HEK293 (cell line): ENCODE results near the gene FFAR1.

ENCODE experiments used
- CTCF ChIA-PET: fragments of 350-600 bp; formaldehyde crosslinking; extraction: SDS; loops from one replicate; lab custom pipeline; 2021; ENCODE audit warnings: antibody characterized with exemption; lab: Yijun Ruan, JAX
- POLR2A ChIA-PET: fragments of 300-600 bp; formaldehyde crosslinking; extraction: SDS; loops from one replicate; lab custom pipeline; 2020; ENCODE audit warnings: antibody characterized with exemption, inconsistent platforms; lab: Yijun Ruan, JAX
- H3K27ac ChIP-seq: fragments of 200-500 bp; sonication (Bioruptor generic); 2 replicates; pipeline ENCODE4 v1.5.1; 2014; ENCODE audit warnings: low read depth, low read length, control low read depth, inconsistent platforms; ENCODE audit errors: extremely low read depth
- H3K36me3 ChIP-seq, 2 experiments: fragments of 200-500 bp in 1 of 2; sonication (Bioruptor generic) in 1 of 2; 1 replicate in 1 of 2; 2 replicates in 1 of 2; pipeline ENCODE4 v1.5.1; 2014 to 2017; ENCODE audit warnings: inconsistent platforms in 2 of 2, low read length in 2 of 2; ENCODE audit not compliant: control insufficient read depth in 2 of 2, insufficient read depth in 1 of 2
- H3K4me1 ChIP-seq: fragments of 200-500 bp; sonication (Bioruptor generic); 2 replicates; pipeline ENCODE4 v1.5.1; 2014; ENCODE audit warnings: mild to moderate bottlenecking, low read length, inconsistent platforms; ENCODE audit not compliant: control insufficient read depth, insufficient read depth
- H3K4me3 ChIP-seq: 2 replicates; pipeline ENCODE4 v1.5.1; 2011; ENCODE audit warnings: low read depth, mild to moderate bottlenecking, control low read depth, low read length, moderate library complexity
- H3K9me3 ChIP-seq: fragments of 200-500 bp; sonication (Bioruptor generic); 2 replicates; pipeline ENCODE4 v1.5.1; 2014; ENCODE audit warnings: low read depth, low read length, inconsistent platforms; ENCODE audit not compliant: control insufficient read depth, insufficient read depth
- GFI1B ChIP-seq: fragments of 450-650 bp; formaldehyde crosslinking; IDR thresholded peaks from 2 replicates; pipeline ENCODE4 v1.5.1; 2016; ENCODE audit warnings: missing biosample characterization, missing genetic modification characterization
- GLI4 ChIP-seq: fragments of 450-650 bp; formaldehyde crosslinking; IDR thresholded peaks from 2 replicates; pipeline ENCODE4 v1.5.1; 2016; ENCODE audit warnings: missing biosample characterization, missing genetic modification characterization
- GLIS2 ChIP-seq: fragments of 450-650 bp; formaldehyde crosslinking; IDR thresholded peaks from 2 replicates; pipeline ENCODE4 v1.5.1; 2016; ENCODE audit warnings: missing biosample characterization, missing genetic modification characterization
- HOXA7 ChIP-seq: sonication (generic); formaldehyde crosslinking; IDR thresholded peaks from 2 replicates; pipeline ENCODE4 v1.8.1; 2022; ENCODE audit warnings: missing genetic modification reagents, borderline replicate concordance
- HOXD13 ChIP-seq: sonication (generic); formaldehyde crosslinking; IDR thresholded peaks from 2 replicates; pipeline ENCODE4 v1.8.0; 2022; ENCODE audit warnings: missing genetic modification reagents, borderline replicate concordance
- KLF7 ChIP-seq: fragments of 450-650 bp; formaldehyde crosslinking; IDR thresholded peaks from 2 replicates; pipeline ENCODE4 v1.5.1; 2016; ENCODE audit warnings: missing biosample characterization, missing genetic modification characterization, borderline replicate concordance
- KLF8 ChIP-seq: fragments of 450-650 bp; formaldehyde crosslinking; IDR thresholded peaks from 2 replicates; pipeline ENCODE4 v1.5.1; 2016; ENCODE audit warnings: missing biosample characterization, missing genetic modification characterization
- OSR2 ChIP-seq: fragments of 450-650 bp; formaldehyde crosslinking; IDR thresholded peaks from 2 replicates; pipeline ENCODE4 v1.5.1; 2016; ENCODE audit warnings: missing biosample characterization, missing genetic modification characterization
- SCRT1 ChIP-seq: fragments of 450-650 bp; formaldehyde crosslinking; IDR thresholded peaks from 2 replicates; pipeline ENCODE4 v1.5.1; 2016; ENCODE audit warnings: missing biosample characterization, missing genetic modification characterization, borderline replicate concordance
- SP7 ChIP-seq: fragments of 450-650 bp; formaldehyde crosslinking; IDR thresholded peaks from 2 replicates; pipeline ENCODE4 v1.5.1; 2016; ENCODE audit warnings: missing biosample characterization, missing genetic modification characterization
- ZBTB7A ChIP-seq: fragments of 450-650 bp; formaldehyde crosslinking; IDR thresholded peaks from 2 replicates; pipeline ENCODE4 v1.5.1; 2016; ENCODE audit warnings: low read depth, missing biosample characterization, missing genetic modification characterization
- ZFP37 ChIP-seq: fragments of 450-650 bp; formaldehyde crosslinking; IDR thresholded peaks from 2 replicates; pipeline ENCODE4 v1.5.1; 2016; ENCODE audit warnings: missing biosample characterization, missing genetic modification characterization
- ZNF16 ChIP-seq: fragments of 450-650 bp; formaldehyde crosslinking; IDR thresholded peaks from 2 replicates; pipeline ENCODE4 v1.5.1; 2016; ENCODE audit warnings: low read depth, missing biosample characterization, missing genetic modification characterization
- ZNF23 ChIP-seq: fragments of 450-650 bp; formaldehyde crosslinking; IDR thresholded peaks from 2 replicates; pipeline ENCODE4 v1.5.1; 2016; ENCODE audit warnings: missing biosample characterization, missing genetic modification characterization, borderline replicate concordance
- ZNF266 ChIP-seq: fragments of 450-650 bp; formaldehyde crosslinking; IDR thresholded peaks from 2 replicates; pipeline ENCODE4 v1.5.1; 2016; ENCODE audit warnings: missing biosample characterization, missing genetic modification characterization, low read depth
- ZNF366 ChIP-seq: fragments of 450-650 bp; formaldehyde crosslinking; conservative IDR thresholded peaks from 2 replicates; pipeline ENCODE4 v1.5.1; 2016; ENCODE audit warnings: missing biosample characterization, missing genetic modification characterization
- ZNF473 ChIP-seq: fragments of 450-650 bp; formaldehyde crosslinking; IDR thresholded peaks from 2 replicates; pipeline ENCODE4 v1.5.1; 2017; ENCODE audit warnings: missing biosample characterization, missing genetic modification characterization
- ZNF501 ChIP-seq: fragments of 450-650 bp; formaldehyde crosslinking; IDR thresholded peaks from 2 replicates; pipeline ENCODE4 v1.5.1; 2016; ENCODE audit warnings: missing biosample characterization, missing genetic modification characterization
- ZNF548 ChIP-seq: fragments of 450-650 bp; formaldehyde crosslinking; IDR thresholded peaks from 2 replicates; pipeline ENCODE4 v1.5.1; 2016; ENCODE audit warnings: missing biosample characterization, missing genetic modification characterization
- ZNF571 ChIP-seq: fragments of 450-650 bp; formaldehyde crosslinking; IDR thresholded peaks from 2 replicates; pipeline ENCODE4 v1.5.0; 2017; ENCODE audit warnings: missing biosample characterization, missing genetic modification characterization
- ZNF596 ChIP-seq: fragments of 450-650 bp; IDR thresholded peaks from 2 replicates; pipeline ENCODE4 v1.5.0; 2018; ENCODE audit warnings: missing biosample characterization, mild to moderate bottlenecking, missing genetic modification characterization, moderate library complexity
- ZNF600 ChIP-seq: fragments of 450-650 bp; formaldehyde crosslinking; IDR thresholded peaks from 2 replicates; pipeline ENCODE4 v1.5.1; 2016; ENCODE audit warnings: missing biosample characterization, missing genetic modification characterization
- ZNF623 ChIP-seq: fragments of 450-650 bp; formaldehyde crosslinking; IDR thresholded peaks from 2 replicates; pipeline ENCODE4 v1.5.1; 2016; ENCODE audit warnings: missing biosample characterization, missing genetic modification characterization
- TF ChIP-seq, protein P1 (sequence below): fragments of 450-650 bp; formaldehyde crosslinking; IDR thresholded peaks from 2 replicates; pipeline ENCODE4 v1.5.1; 2016; ENCODE audit warnings: missing biosample characterization, missing genetic modification characterization
- TF ChIP-seq, protein P2 (sequence below): fragments of 450-650 bp; formaldehyde crosslinking; IDR thresholded peaks from 2 replicates; pipeline ENCODE4 v1.5.1; 2016; ENCODE audit warnings: missing biosample characterization, missing genetic modification characterization
- TF ChIP-seq, protein P3 (sequence below): fragments of 450-650 bp; formaldehyde crosslinking; conservative IDR thresholded peaks from 2 replicates; pipeline ENCODE4 v1.5.1; 2016; ENCODE audit warnings: low read depth, missing biosample characterization, missing genetic modification characterization

FFAR1 gene, protein sequence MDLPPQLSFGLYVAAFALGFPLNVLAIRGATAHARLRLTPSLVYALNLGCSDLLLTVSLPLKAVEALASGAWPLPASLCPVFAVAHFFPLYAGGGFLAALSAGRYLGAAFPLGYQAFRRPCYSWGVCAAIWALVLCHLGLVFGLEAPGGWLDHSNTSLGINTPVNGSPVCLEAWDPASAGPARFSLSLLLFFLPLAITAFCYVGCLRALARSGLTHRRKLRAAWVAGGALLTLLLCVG (N-terminal part only)

DNA sequence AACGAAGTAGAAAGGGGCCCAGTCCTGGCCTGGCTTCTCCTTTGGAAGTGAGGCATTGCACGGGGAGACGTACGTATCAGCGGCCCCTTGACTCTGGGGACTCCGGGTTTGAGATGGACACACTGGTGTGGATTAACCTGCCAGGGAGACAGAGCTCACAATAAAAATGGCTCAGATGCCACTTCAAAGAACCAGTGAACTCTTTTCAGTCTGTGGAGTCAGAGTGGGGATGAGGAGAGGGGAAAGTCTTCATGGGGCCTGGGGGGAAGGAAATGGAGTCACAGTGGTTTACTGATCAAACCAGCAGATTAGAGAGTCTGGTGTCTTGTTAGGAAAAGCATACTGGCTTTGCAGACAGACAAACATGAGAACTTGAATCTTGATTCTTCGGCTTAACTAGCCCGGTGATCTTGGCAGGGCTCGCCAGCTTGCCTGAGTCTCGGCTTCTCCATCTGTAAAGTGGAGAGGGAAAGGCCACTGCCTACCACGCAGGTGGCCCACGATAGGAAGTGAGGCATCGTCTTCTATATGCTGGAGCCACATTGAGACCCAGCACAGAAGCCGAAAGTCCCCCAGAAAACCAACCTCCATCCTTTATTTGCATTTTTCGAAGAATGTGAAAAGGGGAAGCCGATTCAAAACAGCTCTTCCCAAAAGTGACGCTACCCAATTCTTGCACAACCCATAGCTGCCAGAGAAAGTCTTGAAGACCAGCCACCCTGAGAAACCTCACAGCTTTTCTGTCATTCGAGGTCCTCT is at the start of gene FFAR1:
Gene FFAR1 (plus strand): TSS at position 732 of the 759 bp plus-strand sequence. CDS start 3,650 bp downstream, outside the sequence.
- POLR2A ChIA-PET: no interaction called here
- no peak within 1 kb of the TSS for H3K27ac ChIP-seq
- no peak within 1 kb of the TSS for H3K4me3 ChIP-seq
- no peaks in the 10 kb centered on the region for H3K36me3 ChIP-seq
- TF ChIP-seq ZNF23: no peak
- no peaks in the 10 kb centered on the region for H3K4me1 ChIP-seq
- no peaks in the 10 kb centered on the region for H3K9me3 ChIP-seq
- CTCF ChIA-PET: interaction anchor here (1.2 to 3.5 kb wide), 3 partner anchors 147 to 245 kb away, joined by 4 to 19 read pairs (median 8); no protein-coding TSS in a partner anchor

DNA sequence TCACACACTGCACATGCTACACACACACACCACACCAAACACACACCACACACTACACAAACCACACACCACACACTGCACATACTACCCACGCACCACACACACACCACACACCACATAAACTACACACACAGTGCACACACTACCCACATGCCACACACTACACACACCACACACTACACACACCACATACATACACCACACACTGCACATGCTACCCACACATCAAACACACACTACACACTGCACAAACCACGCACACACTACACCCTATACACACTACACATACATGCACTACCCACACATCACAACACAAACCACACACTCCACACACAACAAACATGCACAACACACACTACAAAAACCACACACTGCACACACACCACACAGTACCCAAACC is 49.8 kb upstream of the FFAR1 start:
- no peaks in the 10 kb centered on the region for H3K9me3 ChIP-seq
- ChIA-PET CTCF (no interaction called here), POLR2A (no interaction called here)
- H3K4me3 ChIP-seq: no peak overlapping the region
- no peaks in the 10 kb centered on the region; a peak in 1 of 3 replicates for H3K36me3 ChIP-seq
- H3K4me1 ChIP-seq: no peaks in the 10 kb centered on the region
- H3K27ac ChIP-seq: no peak overlapping the region
- peak; percentile 17; the same call in 1 of the 2 replicates for TF ChIP-seq ZBTB7A (tag by site-specific recombination)
- TF ChIP-seq ZNF266 (tag by site-specific recombination): no peak
- TF ChIP-seq SP7 (tag by site-specific recombination): no peak
- TF ChIP-seq SCRT1: no peak; the same call in 1 of the 2 replicates
- TF ChIP-seq ZFP37 (tag by site-specific recombination): no peak
- no peak for TF ChIP-seq GLIS2 (tag by site-specific recombination)
- TF ChIP-seq ZNF501 (tag by site-specific recombination): no peak
- peak; percentile 17; the same call in 1 of the 2 replicates for TF ChIP-seq KLF7
- TF ChIP-seq, protein P1, sequence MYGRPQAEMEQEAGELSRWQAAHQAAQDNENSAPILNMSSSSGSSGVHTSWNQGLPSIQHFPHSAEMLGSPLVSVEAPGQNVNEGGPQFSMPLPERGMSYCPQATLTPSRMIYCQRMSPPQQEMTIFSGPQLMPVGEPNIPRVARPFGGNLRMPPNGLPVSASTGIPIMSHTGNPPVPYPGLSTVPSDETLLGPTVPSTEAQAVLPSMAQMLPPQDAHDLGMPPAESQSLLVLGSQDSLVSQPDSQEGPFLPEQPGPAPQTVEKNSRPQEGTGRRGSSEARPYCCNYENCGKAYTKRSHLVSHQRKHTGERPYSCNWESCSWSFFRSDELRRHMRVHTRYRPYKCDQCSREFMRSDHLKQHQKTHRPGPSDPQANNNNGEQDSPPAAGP (tag by site-specific recombination): no peak
- TF ChIP-seq KLF8: no peak
- TF ChIP-seq, protein P2, sequence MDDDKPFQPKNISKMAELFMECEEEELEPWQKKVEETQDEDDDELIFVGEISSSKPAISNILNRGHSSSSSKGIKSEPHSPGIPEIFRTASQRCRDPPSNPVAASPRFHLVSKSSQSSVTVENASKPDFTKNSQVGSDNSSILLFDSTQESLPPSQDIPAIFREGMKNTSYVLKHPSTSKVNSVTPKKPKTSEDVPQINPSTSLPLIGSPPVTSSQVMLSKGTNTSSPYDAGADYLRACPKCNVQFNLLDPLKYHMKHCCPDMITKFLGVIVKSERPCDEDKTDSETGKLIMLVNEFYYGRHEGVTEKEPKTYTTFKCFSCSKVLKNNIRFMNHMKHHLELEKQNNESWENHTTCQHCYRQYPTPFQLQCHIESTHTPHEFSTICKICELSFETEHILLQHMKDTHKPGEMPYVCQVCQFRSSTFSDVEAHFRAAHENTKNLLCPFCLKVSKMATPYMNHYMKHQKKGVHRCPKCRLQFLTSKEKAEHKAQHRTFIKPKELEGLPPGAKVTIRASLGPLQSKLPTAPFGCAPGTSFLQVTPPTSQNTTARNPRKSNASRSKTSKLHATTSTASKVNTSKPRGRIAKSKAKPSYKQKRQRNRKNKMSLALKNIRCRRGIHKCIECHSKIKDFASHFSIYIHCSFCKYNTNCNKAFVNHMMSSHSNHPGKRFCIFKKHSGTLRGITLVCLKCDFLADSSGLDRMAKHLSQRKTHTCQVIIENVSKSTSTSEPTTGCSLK (tag by site-specific recombination): 0 out of 2 replicates have a peak, but pooled peaks have one; percentile 10
- no peak for TF ChIP-seq HOXA7 (CRISPR knock-in tag)
- TF ChIP-seq, protein P3, sequence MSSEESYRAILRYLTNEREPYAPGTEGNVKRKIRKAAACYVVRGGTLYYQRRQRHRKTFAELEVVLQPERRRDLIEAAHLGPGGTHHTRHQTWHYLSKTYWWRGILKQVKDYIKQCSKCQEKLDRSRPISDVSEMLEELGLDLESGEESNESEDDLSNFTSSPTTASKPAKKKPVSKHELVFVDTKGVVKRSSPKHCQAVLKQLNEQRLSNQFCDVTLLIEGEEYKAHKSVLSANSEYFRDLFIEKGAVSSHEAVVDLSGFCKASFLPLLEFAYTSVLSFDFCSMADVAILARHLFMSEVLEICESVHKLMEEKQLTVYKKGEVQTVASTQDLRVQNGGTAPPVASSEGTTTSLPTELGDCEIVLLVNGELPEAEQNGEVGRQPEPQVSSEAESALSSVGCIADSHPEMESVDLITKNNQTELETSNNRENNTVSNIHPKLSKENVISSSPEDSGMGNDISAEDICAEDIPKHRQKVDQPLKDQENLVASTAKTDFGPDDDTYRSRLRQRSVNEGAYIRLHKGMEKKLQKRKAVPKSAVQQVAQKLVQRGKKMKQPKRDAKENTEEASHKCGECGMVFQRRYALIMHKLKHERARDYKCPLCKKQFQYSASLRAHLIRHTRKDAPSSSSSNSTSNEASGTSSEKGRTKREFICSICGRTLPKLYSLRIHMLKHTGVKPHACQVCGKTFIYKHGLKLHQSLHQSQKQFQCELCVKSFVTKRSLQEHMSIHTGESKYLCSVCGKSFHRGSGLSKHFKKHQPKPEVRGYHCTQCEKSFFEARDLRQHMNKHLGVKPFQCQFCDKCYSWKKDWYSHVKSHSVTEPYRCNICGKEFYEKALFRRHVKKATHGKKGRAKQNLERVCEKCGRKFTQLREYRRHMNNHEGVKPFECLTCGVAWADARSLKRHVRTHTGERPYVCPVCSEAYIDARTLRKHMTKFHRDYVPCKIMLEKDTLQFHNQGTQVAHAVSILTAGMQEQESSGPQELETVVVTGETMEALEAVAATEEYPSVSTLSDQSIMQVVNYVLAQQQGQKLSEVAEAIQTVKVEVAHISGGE (tag by site-specific recombination): no peak
- TF ChIP-seq ZNF596: no peak
- no peak for TF ChIP-seq GFI1B (tag by site-specific recombination)
- TF ChIP-seq ZNF571 (tag by site-specific recombination): 0 out of 2 replicates have a peak, but pooled peaks have one; percentile 12
- no peak for TF ChIP-seq GLI4 (tag by site-specific recombination)
- no peak for TF ChIP-seq ZNF473 (tag by site-specific recombination)
- no peak for TF ChIP-seq OSR2 (tag by site-specific recombination)
- no peak; the same call in 1 of the 2 replicates for TF ChIP-seq HOXD13 (CRISPR knock-in tag)
- no peak for TF ChIP-seq ZNF366 (tag by site-specific recombination)
- TF ChIP-seq ZNF548 (tag by site-specific recombination): 0 out of 2 replicates have a peak, but pooled peaks have one; percentile 8
- TF ChIP-seq ZNF16 (tag by site-specific recombination): peak; percentile 43; the same call in 1 of the 2 replicates
- TF ChIP-seq ZNF623 (tag by site-specific recombination): no peak
- no peak for TF ChIP-seq ZNF600
